Measurements from ENCODE around the gene BCOR. TPM values are rescaled to one million over a fixed set of nuclear protein-coding genes. Genes with fewer than 3 reads are reported as not detected.
A peak's percentile ranks its signal among the peaks of the same experiment; 100 is the strongest.

BCOR gene
- total RNA-seq, 1 experiment from 2014 or later: 134 TPM

DNA sequence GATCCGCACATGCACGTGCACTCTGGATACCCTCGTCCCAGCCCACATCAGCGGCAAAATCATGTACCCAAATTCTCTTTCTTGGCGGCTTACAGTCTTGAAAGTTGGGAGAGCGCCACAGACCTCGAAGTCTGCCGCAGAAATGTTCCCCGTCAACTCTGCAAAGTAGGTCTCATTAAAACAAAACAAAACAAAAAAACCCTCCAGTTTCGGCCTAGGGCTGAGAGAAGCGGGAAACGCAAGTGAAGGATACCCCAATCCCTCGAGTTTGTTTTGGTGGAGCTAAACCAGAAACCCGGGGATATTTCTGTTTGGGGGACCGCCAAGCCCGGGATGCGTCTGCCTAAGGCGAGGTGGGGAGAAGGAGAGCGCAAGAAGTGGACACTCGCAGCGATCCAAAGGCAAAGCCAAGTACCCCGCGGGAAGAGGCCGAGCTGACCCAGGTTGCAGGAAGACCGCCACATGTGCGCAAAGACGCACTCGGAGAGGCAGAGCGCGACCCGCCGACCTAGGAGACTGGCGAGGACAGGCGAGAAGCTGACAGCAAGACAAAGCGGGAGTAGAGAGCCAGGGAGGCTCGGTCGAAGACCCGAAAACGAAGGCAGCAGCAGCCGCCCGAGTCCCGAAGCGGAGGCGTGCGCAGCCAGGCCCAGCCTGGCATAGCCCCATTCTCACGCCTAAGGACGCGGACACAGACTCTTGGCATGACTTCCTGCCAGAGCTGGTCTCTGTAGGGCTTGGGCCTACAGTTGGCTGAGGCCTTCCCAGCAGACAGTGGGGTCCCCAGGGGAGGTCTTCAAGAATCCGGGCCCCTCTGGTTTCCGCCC is 49.6 kb upstream of the BCOR start:
- Histone ChIP-seq H3K9ac (ENCODE audit: extremely low read depth, insufficient read length, low read length) (no peak overlapping the region), H3K23me2 (ENCODE audit: insufficient read length, low read depth, low read length, poor library complexity, severe bottlenecking) (peaks cover 31% of the 10 kb centered on the region), H3K79me2 (ENCODE audit: insufficient read depth, low read length) (no peaks in the 10 kb centered on the region), H2BK120ac (ENCODE audit: low read depth, low read length, poor library complexity, severe bottlenecking) (no peak overlapping the region), H4K5ac (ENCODE audit: insufficient read length, low read depth, low read length) (no peak overlapping the region), H3K4me1 (ENCODE audit: insufficient read depth, low read length) (peaks cover 16% of the 10 kb centered on the region; the same call in 1 of the 2 replicates), H2AFZ (ENCODE audit: low read length) (no peak overlapping the region), H3K27ac (ENCODE audit: insufficient read length, low read depth, low read length) (no peak overlapping the region), H2BK5ac (ENCODE audit: insufficient read length, low read length) (no peak overlapping the region), H3K27me3 (ENCODE audit: insufficient read depth, low read length) (peaks cover 60% of the 10 kb centered on the region), H3T11ph (ENCODE audit: low read length) (no peak overlapping the region), H3K9me3 (ENCODE audit: control insufficient read depth, low read depth, low read length) (no peaks in the 10 kb centered on the region), H2BK12ac (ENCODE audit: insufficient read length, low read depth, low read length) (no peak overlapping the region), H4K8ac (replicated peaks; ENCODE audit: insufficient read length, low read depth, low read length) (no peak overlapping the region), H3K79me1 (ENCODE audit: insufficient read depth, low read depth, low read length, poor library complexity, severe bottlenecking) (no peaks in the 10 kb centered on the region), H4K91ac (ENCODE audit: insufficient read length, low read depth, low read length) (no peak overlapping the region), H3K14ac (ENCODE audit: insufficient read depth, low read length) (peak overlapping the region; percentile 36; the same call in 1 of the 2 replicates), H3K18ac (ENCODE audit: insufficient read length, low read depth, low read length) (no peak overlapping the region), H3K4me2 (ENCODE audit: insufficient read depth, insufficient read length, low read length) (peak overlapping the region; percentile 63), H3K4ac (ENCODE audit: low read depth, low read length) (no peak overlapping the region), H3K56ac (ENCODE audit: insufficient read length, low read depth, low read length) (no peak overlapping the region), H3K23ac (ENCODE audit: insufficient read length, low read depth, low read length) (no peak overlapping the region), H2AK5ac (ENCODE audit: insufficient read length, low read length) (no peak overlapping the region), H2BK20ac (ENCODE audit: low read depth, low read length, poor library complexity, severe bottlenecking) (no peak overlapping the region), H4K20me1 (ENCODE audit: control insufficient read depth, insufficient read depth, insufficient read length) (peaks cover 5% of the 10 kb centered on the region), H2BK15ac (ENCODE audit: low read depth, low read length) (no peak overlapping the region)
- peaks cover 0 to 7% (median 6%) of the 10 kb centered on the region in 3 experiments; a peak in 4 of 7 replicates for H3K36me3 Mint-ChIP-seq (ENCODE audit: insufficient read depth in 1 of 3, low read depth in 3 of 3)
- peaks cover 93% of the 10 kb centered on the region for H3K27me3 Mint-ChIP-seq (ENCODE audit: low read depth)
- no CpG with 5 or more reads among the region's 50 CpGs for WGBS (ENCODE audit: extremely low coverage, insufficient read length, low lambda C conversion rate)
- H3K27ac Mint-ChIP-seq: no peak overlapping the region
- H3K4me1 Mint-ChIP-seq: peaks cover 49 to 57% of the 10 kb centered on the region in 2 experiments
- peak; percentile 60 for DNase-seq
- H3K9me3 Mint-ChIP-seq: peaks cover 62 to 65% of the 10 kb centered on the region in 2 experiments
- TF ChIP-seq, protein P1, sequence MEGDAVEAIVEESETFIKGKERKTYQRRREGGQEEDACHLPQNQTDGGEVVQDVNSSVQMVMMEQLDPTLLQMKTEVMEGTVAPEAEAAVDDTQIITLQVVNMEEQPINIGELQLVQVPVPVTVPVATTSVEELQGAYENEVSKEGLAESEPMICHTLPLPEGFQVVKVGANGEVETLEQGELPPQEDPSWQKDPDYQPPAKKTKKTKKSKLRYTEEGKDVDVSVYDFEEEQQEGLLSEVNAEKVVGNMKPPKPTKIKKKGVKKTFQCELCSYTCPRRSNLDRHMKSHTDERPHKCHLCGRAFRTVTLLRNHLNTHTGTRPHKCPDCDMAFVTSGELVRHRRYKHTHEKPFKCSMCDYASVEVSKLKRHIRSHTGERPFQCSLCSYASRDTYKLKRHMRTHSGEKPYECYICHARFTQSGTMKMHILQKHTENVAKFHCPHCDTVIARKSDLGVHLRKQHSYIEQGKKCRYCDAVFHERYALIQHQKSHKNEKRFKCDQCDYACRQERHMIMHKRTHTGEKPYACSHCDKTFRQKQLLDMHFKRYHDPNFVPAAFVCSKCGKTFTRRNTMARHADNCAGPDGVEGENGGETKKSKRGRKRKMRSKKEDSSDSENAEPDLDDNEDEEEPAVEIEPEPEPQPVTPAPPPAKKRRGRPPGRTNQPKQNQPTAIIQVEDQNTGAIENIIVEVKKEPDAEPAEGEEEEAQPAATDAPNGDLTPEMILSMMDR (conservative IDR thresholded peaks at IDR 0.05): no peak
- peak overlapping the region; percentile 57 to 69 for H3K4me3 Mint-ChIP-seq

All from H9 (cell line).